SIG-M5 treated with dmso at 0.1 percent for 504 hours (cell line): Measurements from ENCODE around the gene MS4A18.

Source experiments
- DNase-seq: peaks from one replicate; lab custom pipeline; 2025; ENCODE audit not compliant: unreplicated experiment; lab: John Stamatoyannopoulos, UW

The MS4A18 gene

DNA sequence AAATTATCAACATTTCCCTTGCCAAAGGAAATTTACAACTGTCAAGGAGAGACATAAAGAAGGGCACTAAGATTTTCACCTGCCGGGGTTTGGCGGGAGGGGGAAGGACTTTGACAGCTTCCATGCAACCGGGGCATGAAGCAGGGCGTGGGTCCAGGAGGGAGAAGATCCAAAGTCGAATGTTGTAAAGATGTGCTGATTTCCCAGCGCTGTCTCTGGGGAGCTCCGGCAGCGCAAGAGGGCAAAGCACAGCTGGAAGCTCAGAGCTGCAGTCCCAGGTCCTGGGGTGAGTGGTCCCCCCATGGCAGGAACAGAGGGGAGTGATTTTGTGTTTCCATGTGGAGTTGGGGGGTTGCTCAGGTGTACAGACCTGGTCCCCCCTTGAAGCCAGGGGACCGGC lies 60.6 kb downstream of the MS4A18 start, which contains the start of gene MS4A10:
Gene MS4A10 (plus strand): TSS at position 198 of the 400 bp plus-strand sequence. CDS start 5,003 bp downstream, outside the sequence.
- DNase-seq = no peak

- no peak for DNase-seq
Observed at GRCh38 chr11:60785806-60786361, 61.4 kb downstream of the MS4A18 start.

GRCh38 chr11:60786811-60787567 lies 62.5 kb downstream of the MS4A18 start:
- DNase-seq = no peak

DNA sequence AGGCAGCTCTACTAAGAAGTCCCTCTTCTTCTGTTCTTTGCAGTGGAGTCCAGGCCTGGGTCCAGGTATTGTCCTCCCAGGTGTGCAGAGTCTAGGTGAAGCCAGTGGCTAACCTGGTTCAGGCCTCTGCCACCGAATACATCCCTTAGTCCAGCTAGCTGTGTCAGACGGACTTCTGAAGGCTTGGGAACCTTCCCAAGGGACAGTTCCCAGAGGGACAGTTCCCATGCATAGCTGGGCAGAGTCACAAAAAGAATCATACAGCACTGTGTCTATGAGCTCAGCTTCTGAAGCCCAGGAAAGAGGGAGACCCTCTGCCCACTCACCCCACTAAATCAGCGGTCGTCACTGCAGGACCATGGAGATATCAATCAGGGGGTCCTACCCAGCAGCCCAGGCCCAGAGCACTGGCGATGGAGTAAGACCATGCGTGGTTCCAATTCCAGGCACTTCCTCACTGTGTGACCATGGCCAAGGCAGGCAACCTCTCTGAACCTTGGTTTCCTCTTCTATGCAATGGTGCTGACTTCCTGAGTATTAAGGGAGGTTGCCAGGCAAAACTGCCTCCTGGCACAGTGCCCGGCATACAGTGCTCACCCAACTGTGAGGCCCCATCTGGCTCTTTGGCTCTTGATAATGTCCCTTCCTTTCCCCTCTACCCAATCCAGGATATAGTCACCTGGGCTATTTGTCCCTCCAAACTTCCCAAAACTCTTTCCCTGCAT lies 64.0 kb downstream of the MS4A18 start:
- no peak for DNase-seq

GRCh38 chr11:60790726-60791125 lies 66.2 kb downstream of the MS4A18 start:
- DNase-seq = no peak

- DNase-seq = no peak
Observed at GRCh38 chr11:60791153-60791933, 66.8 kb downstream of the MS4A18 start.

DNA sequence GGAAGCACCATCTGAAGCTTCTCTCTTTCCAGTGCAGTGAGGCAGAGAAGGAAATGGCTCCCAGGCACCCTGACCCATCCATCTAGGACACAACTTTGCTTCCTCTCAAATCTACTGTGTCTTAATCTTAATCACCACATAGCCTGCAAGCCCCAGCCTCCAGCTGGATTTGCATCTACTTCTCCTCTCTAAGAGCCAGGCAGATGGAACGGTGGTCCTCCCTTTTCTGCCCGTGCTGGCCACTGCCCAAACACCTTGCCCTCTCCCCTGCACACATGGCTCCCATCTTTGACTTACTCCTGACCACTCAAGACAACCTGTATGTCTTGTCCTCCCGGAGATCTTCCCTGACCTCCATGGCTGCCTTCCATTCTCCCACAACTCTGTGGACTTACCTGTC lies 68.0 kb downstream of the MS4A18 start:
- no peak for DNase-seq
